HG03521 (cell line): ENCODE measurements around the gene MRPL11.

Experiments used
- ATAC-seq: cut with Tn5 transposase; IDR thresholded peaks from one replicate; pipeline ENCODE4 v1.9.1; 2021; ENCODE audit warnings: mild to moderate bottlenecking, moderate library complexity; ENCODE audit not compliant: unreplicated experiment

The MRPL11 gene

GRCh38 chr11:66393954-66394353 lies 44.7 kb downstream of the MRPL11 start:
- ATAC-seq, result no peak

- ATAC-seq, result no peak
Measured at GRCh38 chr11:66391322-66391721, 47.3 kb downstream of the MRPL11 start.

GRCh38 chr11:66388780-66389386 lies 49.8 kb downstream of the MRPL11 start:
- no peak for ATAC-seq

GRCh38 chr11:66386171-66387069 lies 52.2 kb downstream of the MRPL11 start:
- no peak for ATAC-seq
